ENCODE results near the gene TEX2. TPM values are rescaled to one million over a fixed set of nuclear protein-coding genes. Genes with fewer than 3 reads are reported as not detected.

TEX2 gene
- total RNA-seq, 1 donor from 2014 or later, result 58.0 TPM

- no peaks in the 10 kb centered on the region for H3K36me3 ChIP-seq
- TF ChIP-seq CTCF (IDR thresholded peaks at IDR 0.05; ENCODE audit: borderline replicate concordance), result no peak
- H3K4me3 ChIP-seq, result peak overlapping the region; percentile 81
- H3K4me1 ChIP-seq, result peaks cover 46% of the 10 kb centered on the region
- no peaks in the 10 kb centered on the region for H3K27me3 ChIP-seq (ENCODE audit: low read depth)
- H3K9me3 ChIP-seq (replicated peaks), result no peaks in the 10 kb centered on the region
- H3K27ac ChIP-seq (replicated peaks), result peak overlapping the region; percentile 97
- intact Hi-C loops (cut with micrococcal nuclease), result loop anchor here (5.0 to 10.0 kb wide), 3 partner anchors 68 to 226 kb away; no protein-coding TSS in a partner anchor
- DNase-seq, result no peak
Measured at GRCh38 chr17:64130559-64131001, 132.5 kb downstream of the TEX2 start.

GRCh38 chr17:64129765-64130558, 133.1 kb downstream of the TEX2 start, which contains the start of gene ERN1:
Gene ERN1, minus strand, starts transcription at chr17:64130144. Its CDS starts 115 bp downstream, at chr17:64130029.
- intact Hi-C loops (cut with micrococcal nuclease), result loop anchor here (5.0 to 10.0 kb wide), 3 partner anchors 68 to 225 kb away; no protein-coding TSS in a partner anchor
- no peak for TF ChIP-seq CTCF (IDR thresholded peaks at IDR 0.05; ENCODE audit: borderline replicate concordance)

DNA sequence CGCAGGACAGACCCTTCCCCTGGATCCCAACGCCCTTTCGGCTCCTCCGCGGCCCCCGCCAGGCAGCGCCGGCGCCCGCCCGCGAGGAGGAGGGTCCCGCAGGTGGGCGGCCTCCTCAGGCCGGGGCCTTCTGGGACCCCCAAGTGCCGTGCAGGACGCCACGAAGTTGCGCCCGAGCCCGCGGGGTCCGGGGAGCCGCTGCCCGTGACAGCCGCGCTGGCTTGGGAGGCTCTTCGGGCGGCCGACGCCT, 133.6 kb downstream of the TEX2 start:
- Histone ChIP-seq H3K27ac (replicated peaks) (peak overlapping the region; percentile 97), H3K27me3 (ENCODE audit: low read depth) (no peaks in the 10 kb centered on the region), H3K4me3 (peak overlapping the region; percentile 81), H3K4me1 (peaks cover 46% of the 10 kb centered on the region), H3K9me3 (replicated peaks) (no peaks in the 10 kb centered on the region), H3K36me3 (no peaks in the 10 kb centered on the region)
- no peak for TF ChIP-seq CTCF (IDR thresholded peaks at IDR 0.05; ENCODE audit: borderline replicate concordance)
- intact Hi-C loops (cut with micrococcal nuclease), result no loop called here
- DNase-seq, result no peak

More at GRCh38 chr17:64129765-64130558, 133.1 kb downstream of the TEX2 start, which contains the start of gene ERN1:
- H3K4me1 ChIP-seq, result peaks cover 46% of the 10 kb centered on the region
- H3K27ac ChIP-seq (replicated peaks), result peak within 1 kb of the TSS; percentile 97
- H3K4me3 ChIP-seq, result peak within 1 kb of the TSS; percentile 81
- peak; percentile 95 for DNase-seq
- no peaks in the 10 kb centered on the region for H3K36me3 ChIP-seq
- H3K27me3 ChIP-seq (ENCODE audit: low read depth), result no peaks in the 10 kb centered on the region
- no peaks in the 10 kb centered on the region for H3K9me3 ChIP-seq (replicated peaks)

DNA sequence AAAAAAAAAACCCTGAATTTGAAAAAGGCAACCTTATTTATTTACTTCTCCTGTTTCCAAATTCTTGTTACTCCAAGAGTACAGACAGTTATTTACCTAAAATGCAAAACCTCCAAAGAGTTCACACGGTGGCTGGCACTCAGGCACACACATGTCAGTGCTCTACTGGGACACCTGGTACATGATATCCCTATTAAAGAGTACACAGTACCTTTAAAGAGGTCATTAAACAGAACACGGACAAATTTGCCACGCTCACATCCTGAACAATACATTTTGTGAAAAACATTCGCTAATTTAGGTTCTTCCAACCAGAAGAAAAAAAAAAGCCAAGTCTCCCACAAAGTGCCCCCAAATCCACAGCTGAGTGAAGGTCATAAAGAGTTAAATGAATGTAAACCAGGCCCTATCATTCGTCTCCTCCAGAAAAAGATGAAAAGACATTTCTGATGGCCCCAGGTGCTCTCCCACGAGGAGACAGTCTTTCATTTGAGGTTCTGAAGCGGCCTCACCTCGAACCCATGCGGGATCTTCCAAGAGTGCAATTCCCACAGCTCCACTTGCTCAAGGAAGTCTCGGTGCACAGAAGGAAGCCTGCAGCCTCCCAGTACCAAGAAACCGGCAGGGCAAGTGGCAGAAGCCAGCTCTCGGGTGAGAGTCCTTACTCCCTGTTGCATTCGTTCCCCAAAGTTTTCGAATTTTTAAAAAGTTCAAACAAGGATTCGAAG, 134.1 kb downstream of the TEX2 start:
- Histone ChIP-seq H3K4me3 (peak overlapping the region; percentile 81), H3K36me3 (no peaks in the 10 kb centered on the region), H3K27me3 (ENCODE audit: low read depth) (no peaks in the 10 kb centered on the region), H3K4me1 (peaks cover 46% of the 10 kb centered on the region), H3K9me3 (replicated peaks) (no peaks in the 10 kb centered on the region), H3K27ac (replicated peaks) (peak overlapping the region; percentile 97)
- DNase-seq, result no peak
- no peak for TF ChIP-seq CTCF (IDR thresholded peaks at IDR 0.05; ENCODE audit: borderline replicate concordance)
- intact Hi-C loops (cut with micrococcal nuclease), result no loop called here

GRCh38 chr17:64126918-64127317, 136.1 kb downstream of the TEX2 start:
- H3K4me1 ChIP-seq, result peaks cover 46% of the 10 kb centered on the region
- no peak for TF ChIP-seq CTCF (IDR thresholded peaks at IDR 0.05; ENCODE audit: borderline replicate concordance)
- intact Hi-C loops (cut with micrococcal nuclease), result no loop called here
- no peaks in the 10 kb centered on the region for H3K27me3 ChIP-seq (ENCODE audit: low read depth)
- H3K9me3 ChIP-seq (replicated peaks), result no peaks in the 10 kb centered on the region
- H3K4me3 ChIP-seq, result no peak overlapping the region
- no peak overlapping the region for H3K27ac ChIP-seq (replicated peaks)
- H3K36me3 ChIP-seq, result no peaks in the 10 kb centered on the region
- DNase-seq, result no peak
